Measurements from ENCODE around the gene GRIFIN.

- TF ChIP-seq, protein P1, sequence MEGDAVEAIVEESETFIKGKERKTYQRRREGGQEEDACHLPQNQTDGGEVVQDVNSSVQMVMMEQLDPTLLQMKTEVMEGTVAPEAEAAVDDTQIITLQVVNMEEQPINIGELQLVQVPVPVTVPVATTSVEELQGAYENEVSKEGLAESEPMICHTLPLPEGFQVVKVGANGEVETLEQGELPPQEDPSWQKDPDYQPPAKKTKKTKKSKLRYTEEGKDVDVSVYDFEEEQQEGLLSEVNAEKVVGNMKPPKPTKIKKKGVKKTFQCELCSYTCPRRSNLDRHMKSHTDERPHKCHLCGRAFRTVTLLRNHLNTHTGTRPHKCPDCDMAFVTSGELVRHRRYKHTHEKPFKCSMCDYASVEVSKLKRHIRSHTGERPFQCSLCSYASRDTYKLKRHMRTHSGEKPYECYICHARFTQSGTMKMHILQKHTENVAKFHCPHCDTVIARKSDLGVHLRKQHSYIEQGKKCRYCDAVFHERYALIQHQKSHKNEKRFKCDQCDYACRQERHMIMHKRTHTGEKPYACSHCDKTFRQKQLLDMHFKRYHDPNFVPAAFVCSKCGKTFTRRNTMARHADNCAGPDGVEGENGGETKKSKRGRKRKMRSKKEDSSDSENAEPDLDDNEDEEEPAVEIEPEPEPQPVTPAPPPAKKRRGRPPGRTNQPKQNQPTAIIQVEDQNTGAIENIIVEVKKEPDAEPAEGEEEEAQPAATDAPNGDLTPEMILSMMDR (IDR thresholded peaks at IDR 0.05; ENCODE audit: poor library complexity) = no peak
- TF ChIP-seq EZH2 (IDR thresholded peaks at IDR 0.05; ENCODE audit: borderline replicate concordance) (no peak), EZH2phosphoT487 (IDR thresholded peaks at IDR 0.05; ENCODE audit: low read depth, severe bottlenecking, unreplicated experiment) (no peak)
Measured at GRCh38 chr7:2466675-2467074, 9.5 kb downstream of the GRIFIN start.

All from hepatocyte (in vitro differentiated cells).